Measurements from ENCODE around the gene PLXNC1. TPM values are rescaled to one million over a fixed set of nuclear protein-coding genes. Genes with fewer than 3 reads are reported as not detected.

PLXNC1 gene
- total and polyA plus RNA-seq, 9 of the 15 experiments (the other 6 are each of a cell fraction or from before 2014, with no cell fraction given): 0.08 to 0.87 (median 0.28) TPM

- Histone ChIP-seq H2AFZ (ENCODE audit: low read depth, low read length) (no peak overlapping the region), H3K9me1 (ENCODE audit: control insufficient read depth, insufficient read depth, low read length) (no peaks in the 10 kb centered on the region), H3K27ac (ENCODE audit: extremely low read depth, low read depth, low read length) (no peak overlapping the region), H3K4me2 (ENCODE audit: insufficient read depth, low read length) (no peak overlapping the region), H3K4me3 (no peak overlapping the region), H3K36me3 (ENCODE audit: control insufficient read depth, insufficient read depth, low read length) (no peaks in the 10 kb centered on the region), H3K27me3 (ENCODE audit: control insufficient read depth in 2 of 2, insufficient read depth in 2 of 2, low read length in 2 of 2) (0 out of 5 replicates have a peak, but pooled peaks cover 0 to 3% of the 10 kb centered on the region in 2 experiments), H3K9me3 (replicated peaks; ENCODE audit: control insufficient read depth, insufficient read depth, low read depth, low read length) (no peaks in the 10 kb centered on the region), H3K79me2 (ENCODE audit: control insufficient read depth, insufficient read depth, low read length) (no peaks in the 10 kb centered on the region), H3K9ac (ENCODE audit: insufficient read depth in 1 of 2, low read depth in 2 of 2, low read length in 2 of 2) (no peak overlapping the region), H3K4me1 (replicated peaks in 1 of 2; ENCODE audit: control insufficient read depth in 2 of 2, insufficient read depth in 2 of 2, low read length in 2 of 2) (peaks cover 0 to 7% of the 10 kb centered on the region in 2 experiments; a peak in 2 of 5 replicates), H4K20me1 (replicated peaks; ENCODE audit: control insufficient read depth, insufficient read depth, low read length) (0 out of 2 replicates have a peak, but pooled peaks cover 4% of the 10 kb centered on the region)
- in situ Hi-C loops (cut with MboI) (no loop called here), intact Hi-C loops (cut with micrococcal nuclease) (no loop called here)
- ATAC-seq (no peak), FAIRE-seq (no peak), DNase-seq (ENCODE audit: extremely low read depth in 1 of 4, low spot score in 3 of 4) (no peak)
- ChIA-PET CTCF (ENCODE audit: low intra/inter-chr PET ratio) (no interaction called here), POLR2A (interaction anchor here (0.7 to 0.9 kb wide), 2 partner anchors 9 to 362 kb away, joined by 3 to 4 read pairs; no protein-coding TSS in a partner anchor)
- WGBS (ENCODE audit: insufficient coverage, low coverage, missing lambda C conversion rate): 18% methylated on average over 1 of the region's 1 CpG
- TF ChIP-seq GABPA (tag; conservative IDR thresholded peaks at IDR 0.05; ENCODE audit: low read depth): peak; percentile 42; the same call in 1 of the 2 replicates
- TF ChIP-seq KDM2B (CRISPR knock-in tag; IDR thresholded peaks at IDR 0.05): no peak
- BruUV-seq (replicated peaks): no TSS peak
Observed at GRCh38 chr12:94174576-94174975, 26.2 kb downstream of the PLXNC1 start.

- no peak for FAIRE-seq
Observed at GRCh38 chr12:94175763-94176668, 27.6 kb downstream of the PLXNC1 start.

More at GRCh38 chr12:94175763-94176668, 27.6 kb downstream of the PLXNC1 start:
- Histone ChIP-seq H3K9ac (ENCODE audit: insufficient read depth in 1 of 2, low read depth in 2 of 2, low read length in 2 of 2) (no peak overlapping the region), H3K27ac (ENCODE audit: extremely low read depth, low read depth, low read length) (no peak overlapping the region), H3K4me3 (no peak overlapping the region), H3K36me3 (ENCODE audit: control insufficient read depth, insufficient read depth, low read length) (no peaks in the 10 kb centered on the region), H3K4me1 (replicated peaks in 1 of 2; ENCODE audit: control insufficient read depth in 2 of 2, insufficient read depth in 2 of 2, low read length in 2 of 2) (peaks cover 0 to 3% of the 10 kb centered on the region in 2 experiments; a peak in 2 of 5 replicates), H3K4me2 (ENCODE audit: insufficient read depth, low read length) (no peak overlapping the region), H2AFZ (ENCODE audit: low read depth, low read length) (peak overlapping the region; percentile 9; the same call in 1 of the 2 replicates), H4K20me1 (replicated peaks; ENCODE audit: control insufficient read depth, insufficient read depth, low read length) (no peaks in the 10 kb centered on the region), H3K27me3 (ENCODE audit: control insufficient read depth in 2 of 2, insufficient read depth in 2 of 2, low read length in 2 of 2) (0 out of 5 replicates have a peak, but pooled peaks cover 0 to 3% of the 10 kb centered on the region in 2 experiments), H3K9me1 (ENCODE audit: control insufficient read depth, insufficient read depth, low read length) (no peaks in the 10 kb centered on the region), H3K9me3 (replicated peaks; ENCODE audit: control insufficient read depth, insufficient read depth, low read depth, low read length) (no peaks in the 10 kb centered on the region), H3K79me2 (ENCODE audit: control insufficient read depth, insufficient read depth, low read length) (no peaks in the 10 kb centered on the region)
- in situ Hi-C loops (cut with MboI) (no loop called here), intact Hi-C loops (cut with micrococcal nuclease) (no loop called here)
- ATAC-seq: no peak
- ChIA-PET CTCF (ENCODE audit: low intra/inter-chr PET ratio) (no interaction called here), POLR2A (no interaction called here)
- no peak for DNase-seq (ENCODE audit: extremely low read depth in 1 of 4, low spot score in 3 of 4)
- BruUV-seq (replicated peaks): no TSS peak
- TF ChIP-seq NFYB (IDR thresholded peaks at IDR 0.05; ENCODE audit: extremely low read depth, insufficient read length) (no peak), SRSF1 (IDR thresholded peaks at IDR 0.05; ENCODE audit: low read depth, low read length) (no peak), TBP (optimal IDR thresholded peaks at IDR 0.05; ENCODE audit: low read depth, low read length) (no peak), POLR2G (IDR thresholded peaks at IDR 0.05; ENCODE audit: low read depth, low read length) (no peak), E2F3 (CRISPR knock-in tag; IDR thresholded peaks at IDR 0.05) (no peak), ATF2 (CRISPR knock-in tag; IDR thresholded peaks at IDR 0.05) (no peak), POLR3G (IDR thresholded peaks at IDR 0.05; ENCODE audit: extremely low read depth, insufficient read length, insufficient replicate concordance) (no peak), ZFP36 (IDR thresholded peaks at IDR 0.05; ENCODE audit: low read depth, low read length, partially characterized antibody) (peak; percentile 87), ZNF444 (CRISPR knock-in tag; IDR thresholded peaks at IDR 0.05) (no peak)
- 10% methylated on average over 10 of the region's 10 CpGs for WGBS (ENCODE audit: insufficient coverage, low coverage, missing lambda C conversion rate)

Measured in K562 (cell line).